K562 (cell line): Measurements from ENCODE around the gene JADE3. TPM values are rescaled to one million over a fixed set of nuclear protein-coding genes. Genes with fewer than 3 reads are reported as not detected.

Source experiments
- ATAC-seq: fragments of 200-7000 bp; cut with Tn5 transposase; 3 replicates; pipeline ENCODE4 v1.9.1; 2020; ENCODE audit warnings: moderate library complexity
- BruUV-seq: library from RNA; stranded (reverse); fragments of 400-500 nt; replicated peaks from 2 replicates; lab custom pipeline; 2021; lab: Mats Ljungman, UMichigan
- CTCF ChIA-PET: fragments of 300-600 bp; formaldehyde crosslinking; extraction: SDS; loops from one replicate; lab custom pipeline; 2021; ENCODE audit warnings: low intra/inter-chr PET ratio; lab: Yijun Ruan, JAX
- POLR2A ChIA-PET: fragments of 300-600, 350-650 bp; sonication (Branson Sonifier 250); formaldehyde crosslinking; extraction: SDS; loops from one replicate; lab custom pipeline; 2021; ENCODE audit warnings: antibody characterized with exemption, inconsistent platforms; lab: Yijun Ruan, JAX
- DNase-seq, 4 experiments: peaks; one replicate each; pipeline versions ENCODE4 v3.0.0 to v3.0.0-alpha.2; 2011 to 2018; ENCODE audit warnings: low spot score in 3 of 4, mixed read lengths in 3 of 4; ENCODE audit errors: extremely low read depth in 1 of 4
- FAIRE-seq: peaks from 2 replicates; lab custom pipeline; 2011; peaks lifted over from hg19 to GRCh38; lab: Jason Lieb, UNC
- H2AFZ ChIP-seq: 2 replicates; pipeline ENCODE4 v1.6.0; 2011; ENCODE audit warnings: low read depth, low read length, control low read depth, inconsistent platforms
- H3K27ac ChIP-seq: fragments of 200-600 bp; 3 replicates; pipeline ENCODE4 v1.8.0; 2011; ENCODE audit warnings: low read depth, mild to moderate bottlenecking, control low read depth, inconsistent platforms, low read length, moderate library complexity, mixed read lengths; ENCODE audit errors: extremely low read depth
- H3K27me3 ChIP-seq, 2 experiments: fragments of 300-600 bp in 1 of 2; 2 replicates in 1 of 2; 3 replicates in 1 of 2; pipeline versions ENCODE4 v1.6.0 to v1.8.0; 2011; ENCODE audit warnings: inconsistent platforms in 2 of 2, low read length in 2 of 2, mild to moderate bottlenecking in 1 of 2, mixed read lengths in 1 of 2, moderate library complexity in 1 of 2; ENCODE audit not compliant: control insufficient read depth in 2 of 2, insufficient read depth in 2 of 2
- H3K36me3 ChIP-seq: fragments of 300-600 bp; 3 replicates; pipeline ENCODE4 v1.8.0; 2011; ENCODE audit warnings: mild to moderate bottlenecking, low read length, inconsistent platforms; ENCODE audit not compliant: control insufficient read depth, insufficient read depth
- H3K4me1 ChIP-seq, 2 experiments: fragments of 200-600 bp in 1 of 2; replicated peaks in 1 of 2; 2 replicates in 1 of 2; 3 replicates in 1 of 2; pipeline versions ENCODE4 v1.5.1 to v1.8.0; 2011; ENCODE audit warnings: inconsistent platforms in 2 of 2, low read length in 2 of 2, mild to moderate bottlenecking in 1 of 2, mixed read lengths in 1 of 2, moderate library complexity in 1 of 2; ENCODE audit not compliant: control insufficient read depth in 2 of 2, insufficient read depth in 2 of 2
- H3K4me2 ChIP-seq: 2 replicates; pipeline ENCODE4 v1.6.1; 2011; ENCODE audit warnings: low read length, control low read depth, inconsistent platforms, mixed read lengths; ENCODE audit not compliant: insufficient read depth
- H3K4me3 ChIP-seq: fragments of 200-600 bp; sonication (generic), shearing (Covaris generic); 2 replicates; pipeline ENCODE4 v1.5.1; 2016; ENCODE audit warnings: control low read depth, inconsistent platforms
- H3K79me2 ChIP-seq: fragments of 200-600 bp; 3 replicates; pipeline ENCODE4 v1.8.0; 2011; ENCODE audit warnings: low read length, inconsistent platforms; ENCODE audit not compliant: control insufficient read depth, insufficient read depth
- H3K9ac ChIP-seq, 2 experiments: 2 replicates each; pipeline versions ENCODE4 v1.6.0 to v1.6.1; 2011; ENCODE audit warnings: low read depth in 2 of 2, low read length in 2 of 2, control low read depth in 1 of 2, inconsistent platforms in 1 of 2, mild to moderate bottlenecking in 1 of 2, mixed read lengths in 1 of 2; ENCODE audit not compliant: insufficient read depth in 1 of 2
- H3K9me1 ChIP-seq: one replicate; pipeline ENCODE4 v1.6.0; 2011; ENCODE audit warnings: inconsistent platforms, mild to moderate bottlenecking, low read length, moderate library complexity; ENCODE audit not compliant: control insufficient read depth, insufficient read depth
- H3K9me3 ChIP-seq: replicated peaks from 2 replicates; pipeline ENCODE4 v1.5.1; 2011; ENCODE audit warnings: low read depth, low read length, inconsistent platforms; ENCODE audit not compliant: control insufficient read depth, insufficient read depth
- H4K20me1 ChIP-seq: replicated peaks from 2 replicates; pipeline ENCODE4 v1.6.1; 2011; ENCODE audit warnings: low read length, inconsistent platforms, mixed read lengths; ENCODE audit not compliant: control insufficient read depth, insufficient read depth
- ARID4B ChIP-seq: sonication (generic); formaldehyde crosslinking; IDR thresholded peaks from 2 replicates; pipeline ENCODE4 v1.8.0; 2022; ENCODE audit warnings: mild to moderate bottlenecking, missing genetic modification reagents
- CBFA2T2 ChIP-seq: fragments of 450-650 bp; conservative IDR thresholded peaks from 2 replicates; pipeline ENCODE4 v1.6.1; 2017; ENCODE audit warnings: mild to moderate bottlenecking
- CREM ChIP-seq: IDR thresholded peaks from 2 replicates; pipeline ENCODE4 v1.6.1; 2014; ENCODE audit warnings: antibody characterized with exemption, low read depth
- CSDE1 ChIP-seq, 2 experiments: fragments of 450-650 bp; IDR thresholded peaks; 2 replicates each; pipeline ENCODE4 v1.6.1; 2016; ENCODE audit warnings: mild to moderate bottlenecking in 1 of 2
- CXXC5 ChIP-seq: fragments of 250-450 bp; sonication (Bioruptor Pico); IDR thresholded peaks from 2 replicates; pipeline ENCODE4 v1.8.0; 2022; ENCODE audit warnings: inconsistent platforms, mild to moderate bottlenecking, moderate library complexity
- KLF10 ChIP-seq: fragments of 250-450 bp; sonication (Bioruptor Pico); IDR thresholded peaks from 2 replicates; pipeline ENCODE4 v1.6.1; 2021; ENCODE audit warnings: matching md5 sums
- MXI1 ChIP-seq: IDR thresholded peaks from 2 replicates; pipeline ENCODE4 v1.6.1; 2011; ENCODE audit warnings: low read depth, mild to moderate bottlenecking, improper control_type of control experiment, low read length
- NRF1 ChIP-seq, 2 experiments: fragments of 450-650 bp; IDR thresholded peaks in 1 of 2; conservative IDR thresholded peaks in 1 of 2; 2 replicates each; pipeline ENCODE4 v1.6.1; 2014; ENCODE audit warnings: mild to moderate bottlenecking in 2 of 2
- RAD21 ChIP-seq, 2 experiments: fragments of 250-450 bp in 1 of 2; fragments of 450-650 bp in 1 of 2; sonication (Bioruptor Pico) in 1 of 2; formaldehyde crosslinking in 1 of 2; IDR thresholded peaks in 1 of 2; conservative IDR thresholded peaks in 1 of 2; 2 replicates each; pipeline versions ENCODE4 v1.4.0 to v1.8.0; 2020 to 2022; ENCODE audit warnings: mild to moderate bottlenecking in 2 of 2, moderate library complexity in 1 of 2
- ZBTB2 ChIP-seq: fragments of 450-650 bp; IDR thresholded peaks from 2 replicates; pipeline ENCODE4 v1.6.1; 2016; ENCODE audit warnings: antibody characterized with exemption
- ZFX ChIP-seq: sonication (generic); formaldehyde crosslinking; IDR thresholded peaks from 2 replicates; pipeline ENCODE4 v1.8.0; 2022; ENCODE audit warnings: mild to moderate bottlenecking, missing genetic modification reagents, moderate library complexity
- ZNF121 ChIP-seq: sonication (generic); formaldehyde crosslinking; conservative IDR thresholded peaks from 2 replicates; pipeline ENCODE4 v1.8.0; 2022; ENCODE audit warnings: missing genetic modification reagents
- ZNF584 ChIP-seq: fragments of 200-800 bp; sonication (Bioruptor generic); IDR thresholded peaks from 2 replicates; pipeline ENCODE4 v1.6.1; 2016; ENCODE audit warnings: low read depth, mild to moderate bottlenecking, missing genetic modification characterization, missing compliant biosample characterization
- WGBS: fragments of 100-300 bp; shearing (Covaris generic); methylation state at CpG from one replicate; pipeline ENCODE4 v1.1.6; 2016; ENCODE audit warnings: low coverage, mixed read lengths; ENCODE audit not compliant: insufficient coverage; ENCODE audit errors: missing lambda C conversion rate; 5-methylcytosine and 5-hydroxymethylcytosine counted together
- in situ Hi-C: fragments of 300-500 bp; cut with MboI; formaldehyde crosslinking; loops from 4 replicates; pipeline ENCODE4 v1.15.0; 2018; ENCODE audit warnings: inconsistent platforms, mixed read lengths
- intact Hi-C: fragments of 100-400 bp; cut with micrococcal nuclease; formaldehyde crosslinking; loops from 2 replicates; pipeline ENCODE4 v1.14.2; 2022
- polyA plus RNA-seq, 8 experiments: library from polyadenylated mRNA; depleted of rRNA in 4 of 8; stranded (reverse) in 5 of 8; unstranded in 3 of 8; fragments of >200 nt; fragmentation: Nextera tagmentation in 2 of 8; fragmentation: Illumina TruSeq in 1 of 8; extraction: Ambion mirVana in 2 of 8; extraction: Trizol in 1 of 8; gene quantifications; 2 replicates each; pipeline versions ENCODE4 v1.2.1 to v1.2.3, GENCODE V29; 2011 to 2014; ENCODE audit warnings: inconsistent platforms in 1 of 8, missing spikeins in 1 of 8
- total RNA-seq, 7 experiments: library from RNA; depleted of rRNA in 6 of 7; stranded (reverse); fragments of >200 nt in 6 of 7; fragmentation: Illumina TruSeq in 2 of 7; extraction: Trizol in 2 of 7; gene quantifications; 2 replicates each; pipeline versions ENCODE4 v1.2.1 to v1.2.3, GENCODE V29; 2011 to 2021; ENCODE audit warnings: low replicate concordance in 1 of 7

Gene JADE3
- total and polyA plus RNA-seq, 9 of the 15 experiments (the other 6 are each of a cell fraction or from before 2014, with no cell fraction given) = 2.6 to 10.0 (median 7.0) TPM

GRCh38 chrX:47061238-47061919 lies 149.2 kb downstream of the JADE3 start (continued):
- TF ChIP-seq KLF10 (CRISPR knock-in tag) (no peak), CBFA2T2 (no peak), ARID4B (no peak), CXXC5 (CRISPR knock-in tag) (no peak), MXI1 (no peak)
- TF ChIP-seq, all 486 proteins: peak for 0

- no TSS peak for BruUV-seq
- Histone ChIP-seq H3K4me3 (no peak overlapping the region), H3K36me3 (no peaks in the 10 kb centered on the region), H3K9me3 (no peaks in the 10 kb centered on the region), H4K20me1 (no peaks in the 10 kb centered on the region), H3K4me2 (no peak overlapping the region), H3K27me3 (no peaks in the 10 kb centered on the region), H2AFZ (no peak overlapping the region), H3K27ac (no peak overlapping the region), H3K4me1 (peaks cover 0 to 3% of the 10 kb centered on the region in 2 experiments; a peak in 1 of 5 replicates), H3K9me1 (no peaks in the 10 kb centered on the region), H3K9ac (no peak overlapping the region), H3K79me2 (no peaks in the 10 kb centered on the region)
- no peak for FAIRE-seq
- intact Hi-C loops (no loop called here), in situ Hi-C loops (no loop called here)
- DNase-seq = no peak
- WGBS = 21% methylated on average over 2 of the region's 2 CpGs
- no peak for ATAC-seq
- ChIA-PET CTCF (no interaction called here), POLR2A (no interaction called here)
- TF ChIP-seq CSDE1 (IDR thresholded peaks at IDR 0.05) (no peak), ZBTB2 (no peak), ZNF584 (CRISPR knock-in tag) (no peak), CBFA2T2 (no peak), ZNF121 (CRISPR knock-in tag) (no peak), CREM (no peak), RAD21 (CRISPR knock-in tag; conservative IDR thresholded peaks at IDR 0.05 in 1 of 2, IDR thresholded peaks at IDR 0.05 in 1 of 2) (no peak), NRF1 (conservative IDR thresholded peaks at IDR 0.05 in 1 of 2, IDR thresholded peaks at IDR 0.05 in 1 of 2) (no peak), ZFX (CRISPR knock-in tag) (no peak)
These were observed 151.0 kb downstream of the JADE3 start for GRCh38 chrX:47063179-47063578.
